WTC11 (cell line): ENCODE results near the gene ANKRD9. TPM values are rescaled to one million over a fixed set of nuclear protein-coding genes. Genes with fewer than 3 reads are reported as not detected.

Source experiments
- ATAC-seq: fragments of 200-7000 bp; cut with Tn5 transposase; 2 replicates; pipeline ENCODE4 v1.10.0; 2021; ENCODE audit warnings: mild to moderate bottlenecking, moderate library complexity
- CTCF ChIA-PET: fragments of 300-600 bp; sonication (Branson Sonifier 250); formaldehyde crosslinking; loops from one replicate; lab custom pipeline; 2021; ENCODE audit warnings: antibody characterized with exemption; lab: Charles Lee
- POLR2A ChIA-PET: fragments of 350-600 bp; sonication (Branson Sonifier 250); formaldehyde crosslinking; loops from one replicate; lab custom pipeline; 2021; ENCODE audit warnings: antibody characterized with exemption; lab: Charles Lee
- DNase-seq: peaks from one replicate; pipeline ENCODE4 v3.0.0; 2021; ENCODE audit warnings: low spot score
- H3K27ac Mint-ChIP-seq: 2 replicates; pipeline ENCODE4 v1.8.0; 2021; ENCODE audit warnings: mixed read lengths
- H3K27me3 Mint-ChIP-seq: 2 replicates; pipeline ENCODE4 v1.8.0; 2021; ENCODE audit warnings: low read depth, mild to moderate bottlenecking, moderate library complexity, mixed read lengths
- H3K36me3 Mint-ChIP-seq: 2 replicates; pipeline ENCODE4 v1.8.0; 2021; ENCODE audit warnings: mixed read lengths
- H3K4me1 Mint-ChIP-seq: 2 replicates; pipeline ENCODE4 v1.8.0; 2022; ENCODE audit warnings: mixed read lengths
- H3K4me3 Mint-ChIP-seq: 2 replicates; pipeline ENCODE4 v1.8.0; 2021; ENCODE audit warnings: mild to moderate bottlenecking, moderate library complexity, mixed read lengths
- H3K9me3 Mint-ChIP-seq: 2 replicates; pipeline ENCODE4 v1.8.0; 2021; ENCODE audit warnings: mixed read lengths
- AFF4 ChIP-seq: sonication (generic); formaldehyde crosslinking; IDR thresholded peaks from 2 replicates; pipeline ENCODE4 v1.8.1; 2023; ENCODE audit warnings: mild to moderate bottlenecking, missing genetic modification reagents, borderline replicate concordance
- E2F4 ChIP-seq: sonication (generic); formaldehyde crosslinking; IDR thresholded peaks from 2 replicates; pipeline ENCODE4 v1.8.1; 2022; ENCODE audit warnings: low read depth, mild to moderate bottlenecking, moderate library complexity, missing genetic modification reagents, borderline replicate concordance
- ESRRA ChIP-seq: sonication (generic); formaldehyde crosslinking; IDR thresholded peaks from 2 replicates; pipeline ENCODE4 v1.8.1; 2022; ENCODE audit warnings: mild to moderate bottlenecking, missing genetic modification reagents, borderline replicate concordance
- FOXJ3 ChIP-seq: sonication (generic); formaldehyde crosslinking; IDR thresholded peaks from 2 replicates; pipeline ENCODE4 v1.9.0; 2021; ENCODE audit warnings: missing genetic modification reagents, mild to moderate bottlenecking, borderline replicate concordance
- FOXP4 ChIP-seq: sonication (generic); formaldehyde crosslinking; IDR thresholded peaks from 2 replicates; pipeline ENCODE4 v1.8.0; 2022; ENCODE audit warnings: mild to moderate bottlenecking, missing genetic modification reagents
- NR2C2 ChIP-seq: sonication (generic); formaldehyde crosslinking; IDR thresholded peaks from 2 replicates; pipeline ENCODE4 v1.8.0; 2022; ENCODE audit warnings: mild to moderate bottlenecking, missing genetic modification reagents
- TEAD1 ChIP-seq: sonication (generic); formaldehyde crosslinking; IDR thresholded peaks from 2 replicates; pipeline ENCODE4 v1.8.0; 2022; ENCODE audit warnings: mild to moderate bottlenecking, missing genetic modification reagents
- USF2 ChIP-seq: sonication (generic); formaldehyde crosslinking; IDR thresholded peaks from 2 replicates; pipeline ENCODE4 v1.8.1; 2023; ENCODE audit warnings: mild to moderate bottlenecking, missing genetic modification reagents, moderate library complexity
- ZBTB43 ChIP-seq: sonication (generic); formaldehyde crosslinking; IDR thresholded peaks from 2 replicates; pipeline ENCODE4 v1.8.1; 2023; ENCODE audit warnings: mild to moderate bottlenecking, missing genetic modification reagents
- ZNF219 ChIP-seq: sonication (generic); formaldehyde crosslinking; IDR thresholded peaks from 2 replicates; pipeline ENCODE4 v1.8.0; 2023; ENCODE audit warnings: missing genetic modification reagents, mild to moderate bottlenecking, borderline replicate concordance
- ZNF423 ChIP-seq: fragments of 250-450 bp; sonication (Bioruptor Pico); IDR thresholded peaks from 2 replicates; pipeline ENCODE4 v2.1.2; 2022; ENCODE audit warnings: mild to moderate bottlenecking, moderate library complexity
- ZNF425 ChIP-seq: fragments of 250-450 bp; sonication (Bioruptor Pico); conservative IDR thresholded peaks from 2 replicates; pipeline ENCODE4 v1.9.0; 2021; ENCODE audit warnings: mild to moderate bottlenecking
- ZNF671 ChIP-seq: fragments of 250-450 bp; sonication (Bioruptor Pico); IDR thresholded peaks from 2 replicates; pipeline ENCODE4 v1.8.0; 2021; ENCODE audit warnings: mild to moderate bottlenecking
- total RNA-seq: library from RNA; stranded (reverse); gene quantifications from 3 replicates; pipeline ENCODE4 v1.2.3, GENCODE V29; 2021

Gene ANKRD9
- total RNA-seq, 1 experiment from 2014 or later, result 63.8 TPM

- TF ChIP-seq ZBTB43 (no peak), E2F4 (CRISPR knock-in tag) (no peak), ZNF671 (CRISPR knock-in tag) (no peak), NR2C2 (no peak), FOXJ3 (CRISPR knock-in tag) (no peak), ESRRA (no peak), FOXP4 (no peak), ZNF219 (CRISPR knock-in tag) (no peak)
- TF ChIP-seq, all 79 proteins: peak for 0
Observed at GRCh38 chr14:102558556-102558955, 49.0 kb upstream of the ANKRD9 start (continued).

- no peak for TF ChIP-seq ZNF423 (CRISPR knock-in tag)
- no peak for TF ChIP-seq ZNF425 (CRISPR knock-in tag)
- no peak for TF ChIP-seq AFF4 (CRISPR knock-in tag)
- no peak for TF ChIP-seq TEAD1 (CRISPR knock-in tag)
- TF ChIP-seq USF2, result no peak
- Mint-ChIP-seq H3K36me3 (no peaks in the 10 kb centered on the region), H3K4me3 (no peak overlapping the region), H3K4me1 (0 out of 2 replicates have a peak, but pooled peaks cover 2% of the 10 kb centered on the region), H3K27me3 (no peaks in the 10 kb centered on the region), H3K9me3 (no peaks in the 10 kb centered on the region), H3K27ac (no peak overlapping the region)
- ChIA-PET CTCF (no interaction called here), POLR2A (no interaction called here)
- DNase-seq (no peak), ATAC-seq (no peak)
Observed at GRCh38 chr14:102557434-102558226, 48.1 kb upstream of the ANKRD9 start.
